PC-9 (cell line): ENCODE results near the gene TMEM91. TPM values are rescaled to one million over a fixed set of nuclear protein-coding genes. Genes with fewer than 3 reads are reported as not detected.
"Not testable (repeated sequence)": the region's sequence is repeated elsewhere in the genome, so short reads cannot be mapped to it uniquely, and the experiment has no call there.

Experiments used
- BruUV-seq: library from RNA; stranded (reverse); fragments of 400-500 nt; replicated peaks from 2 replicates; lab custom pipeline; 2021; lab: Mats Ljungman, UMichigan
- CTCF ChIA-PET: fragments of 300-600 bp; sonication (Branson Sonifier 250); formaldehyde crosslinking; loops from one replicate; lab custom pipeline; 2022; ENCODE audit warnings: antibody characterized with exemption; lab: Charles Lee
- POLR2A ChIA-PET: fragments of 300-600 bp; sonication (Branson Sonifier 250); formaldehyde crosslinking; loops from one replicate; lab custom pipeline; 2022; ENCODE audit warnings: antibody characterized with exemption; ENCODE audit not compliant: unreplicated experiment; lab: Charles Lee
- DNase-seq, 2 experiments: peaks; one replicate each; pipeline versions ENCODE4 v3.0.0 to v3.0.0-alpha.2; 2015 to 2022; ENCODE audit warnings: mixed read lengths in 1 of 2
- H2AFZ ChIP-seq: fragments of 200-600 bp; sonication (generic); 2 replicates; pipeline ENCODE4 v1.8.1; 2017; ENCODE audit warnings: antibody characterized with exemption
- H3F3A ChIP-seq: fragments of 200-600 bp; sonication (generic); 2 replicates; pipeline ENCODE4 v1.8.1; 2017; ENCODE audit warnings: antibody characterized with exemption, mild to moderate bottlenecking, low read depth; ENCODE audit not compliant: insufficient read depth
- H3K27ac ChIP-seq: fragments of 200-600 bp; sonication (generic); 2 replicates; pipeline ENCODE4 v1.6.1; 2016; ENCODE audit warnings: mixed run types
- H3K27me3 ChIP-seq: fragments of 200-600 bp; sonication (generic); 2 replicates; pipeline ENCODE4 v1.6.1; 2016; ENCODE audit warnings: low read depth, mixed run types; ENCODE audit not compliant: insufficient read depth
- H3K36me3 ChIP-seq: fragments of 200-600 bp; sonication (generic); 2 replicates; pipeline ENCODE4 v1.6.1; 2016; ENCODE audit warnings: low read depth, mixed run types
- H3K4me1 ChIP-seq: fragments of 200-600 bp; sonication (generic); replicated peaks from 2 replicates; pipeline ENCODE4 v1.6.1; 2016; ENCODE audit warnings: mixed run types; ENCODE audit not compliant: insufficient read depth
- H3K4me2 ChIP-seq: fragments of 200-600 bp; sonication (generic); 2 replicates; pipeline ENCODE4 v1.6.1; 2017; ENCODE audit warnings: mixed run types
- H3K4me3 ChIP-seq: fragments of 200-600 bp; sonication (generic); 2 replicates; pipeline ENCODE4 v1.6.1; 2016; ENCODE audit warnings: mixed run types
- H3K79me2 ChIP-seq: fragments of 200-600 bp; sonication (generic); 2 replicates; pipeline ENCODE4 v1.6.1; 2017; ENCODE audit warnings: low read depth, mixed run types
- H3K9me2 ChIP-seq: fragments of 200-600 bp; sonication (generic); 2 replicates; pipeline ENCODE4 v1.8.1; 2017; ENCODE audit warnings: mild to moderate bottlenecking; ENCODE audit not compliant: insufficient read depth
- H3K9me3 ChIP-seq: fragments of 200-600 bp; sonication (generic); 2 replicates; pipeline ENCODE4 v1.8.1; 2016; ENCODE audit warnings: low read depth; ENCODE audit not compliant: insufficient read depth
- H4K20me1 ChIP-seq: fragments of 200-600 bp; sonication (generic); 2 replicates; pipeline ENCODE4 v1.8.1; 2017; ENCODE audit not compliant: insufficient read depth
- EZH2 ChIP-seq: fragments of 200-600 bp; sonication (generic); IDR thresholded peaks from 2 replicates; pipeline ENCODE4 v1.8.0; 2017; ENCODE audit warnings: antibody characterized with exemption, low read depth
- intact Hi-C: fragments of 100-400 bp; cut with micrococcal nuclease; formaldehyde crosslinking; loops from one replicate; pipeline ENCODE4 v1.10.0; 2022; ENCODE audit not compliant: unreplicated experiment
- total RNA-seq: library from RNA; stranded (reverse); gene quantifications from 2 replicates; pipeline ENCODE4 v1.2.3, GENCODE V29; 2021
- TF ChIP-seq, protein P1 (sequence below): fragments of 200-600 bp; sonication (generic); conservative IDR thresholded peaks from 2 replicates; pipeline ENCODE4 v1.6.1; 2017; ENCODE audit warnings: mixed run types, antibody characterized with exemption, mild to moderate bottlenecking, moderate library complexity

TMEM91 gene
- total RNA-seq, 1 experiment from 2014 or later: 21.9 TPM

DNA sequence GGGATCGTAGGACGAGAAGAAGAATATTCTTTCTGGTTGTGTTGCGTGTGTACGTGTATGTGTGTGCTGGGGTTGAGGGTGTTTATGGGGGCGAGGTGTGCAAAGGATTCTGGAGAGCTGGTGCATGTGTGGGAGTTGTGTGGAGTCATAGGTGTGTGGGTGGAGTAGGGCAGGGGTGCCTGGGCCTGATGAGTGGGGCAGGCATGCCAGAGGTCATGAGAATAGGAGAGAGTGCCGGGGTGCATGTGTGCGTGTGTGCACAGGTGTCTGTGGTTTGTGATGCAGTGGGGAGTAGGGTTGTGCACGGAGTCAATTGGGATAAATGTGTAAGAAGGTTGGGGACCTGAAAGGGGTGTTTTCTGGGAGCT, 649 bp downstream of the TMEM91 start:
- no peaks in the 10 kb centered on the region for H3K27me3 ChIP-seq
- no peaks in the 10 kb centered on the region for H4K20me1 ChIP-seq
- no peaks in the 10 kb centered on the region for H3K36me3 ChIP-seq
- DNase-seq: no peak
- H3K4me1 ChIP-seq: no peaks in the 10 kb centered on the region
- H3K27ac ChIP-seq: no peak overlapping the region
- H3K4me3 ChIP-seq: no peak overlapping the region
- ChIA-PET CTCF (no interaction called here), POLR2A (interaction anchor here (0.6 to 0.7 kb wide), 2 partner anchors 9 to 192 kb away, joined by 3 to 15 read pairs; no protein-coding TSS in a partner anchor)
- H3K4me2 ChIP-seq: no peak overlapping the region
- no peaks in the 10 kb centered on the region for H3K9me2 ChIP-seq
- no peak overlapping the region for H2AFZ ChIP-seq
- TF ChIP-seq EZH2: no peak
- TF ChIP-seq, protein P1, sequence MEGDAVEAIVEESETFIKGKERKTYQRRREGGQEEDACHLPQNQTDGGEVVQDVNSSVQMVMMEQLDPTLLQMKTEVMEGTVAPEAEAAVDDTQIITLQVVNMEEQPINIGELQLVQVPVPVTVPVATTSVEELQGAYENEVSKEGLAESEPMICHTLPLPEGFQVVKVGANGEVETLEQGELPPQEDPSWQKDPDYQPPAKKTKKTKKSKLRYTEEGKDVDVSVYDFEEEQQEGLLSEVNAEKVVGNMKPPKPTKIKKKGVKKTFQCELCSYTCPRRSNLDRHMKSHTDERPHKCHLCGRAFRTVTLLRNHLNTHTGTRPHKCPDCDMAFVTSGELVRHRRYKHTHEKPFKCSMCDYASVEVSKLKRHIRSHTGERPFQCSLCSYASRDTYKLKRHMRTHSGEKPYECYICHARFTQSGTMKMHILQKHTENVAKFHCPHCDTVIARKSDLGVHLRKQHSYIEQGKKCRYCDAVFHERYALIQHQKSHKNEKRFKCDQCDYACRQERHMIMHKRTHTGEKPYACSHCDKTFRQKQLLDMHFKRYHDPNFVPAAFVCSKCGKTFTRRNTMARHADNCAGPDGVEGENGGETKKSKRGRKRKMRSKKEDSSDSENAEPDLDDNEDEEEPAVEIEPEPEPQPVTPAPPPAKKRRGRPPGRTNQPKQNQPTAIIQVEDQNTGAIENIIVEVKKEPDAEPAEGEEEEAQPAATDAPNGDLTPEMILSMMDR: no peak
- no TSS peak for BruUV-seq
- intact Hi-C loops: no loop called here
- H3K9me3 ChIP-seq: no peaks in the 10 kb centered on the region
- no peaks in the 10 kb centered on the region for H3K79me2 ChIP-seq
- no peaks in the 10 kb centered on the region for H3F3A ChIP-seq

DNA sequence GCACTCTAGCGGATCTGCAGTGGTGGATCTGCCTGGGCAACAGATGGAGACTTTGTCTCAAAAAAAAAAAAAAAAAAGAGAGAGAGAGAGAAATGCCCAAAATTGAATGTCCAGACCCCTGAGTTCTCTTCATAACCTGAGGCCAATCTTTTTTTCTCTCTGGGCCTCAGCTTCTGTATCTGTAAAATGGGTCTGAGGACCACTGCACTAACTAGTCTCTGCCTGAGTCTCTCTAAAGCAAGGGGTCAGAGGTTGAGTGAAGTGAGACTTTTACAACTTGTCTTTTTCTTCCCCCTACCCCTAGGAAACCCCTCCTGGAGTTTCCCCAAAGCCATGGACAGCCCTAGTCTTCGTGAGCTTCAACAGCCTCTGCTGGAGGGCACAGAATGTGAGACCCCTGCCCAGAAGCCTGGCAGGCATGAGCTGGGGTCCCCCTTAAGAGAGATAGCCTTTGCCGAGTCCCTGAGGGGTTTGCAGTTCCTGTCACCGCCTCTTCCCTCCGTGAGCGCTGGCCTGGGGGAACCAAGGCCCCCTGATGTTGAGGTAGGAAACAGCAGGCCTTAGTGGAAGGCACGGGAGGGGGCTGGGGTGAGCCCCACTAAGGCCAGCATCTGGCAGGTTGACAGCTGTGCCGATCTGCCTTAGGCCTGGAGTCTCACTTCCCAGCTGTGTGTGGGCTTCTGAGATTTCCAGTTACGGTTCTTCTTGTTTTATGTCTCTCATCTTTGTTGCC, 1.8 kb downstream of the TMEM91 start:
- Histone ChIP-seq H3K4me1 (no peaks in the 10 kb centered on the region), H3K27ac (no peak overlapping the region), H4K20me1 (no peaks in the 10 kb centered on the region), H3K27me3 (no peaks in the 10 kb centered on the region), H3K4me2 (no peak overlapping the region), H3K4me3 (no peak overlapping the region), H3K79me2 (no peaks in the 10 kb centered on the region), H3K9me2 (no peaks in the 10 kb centered on the region), H3K36me3 (no peaks in the 10 kb centered on the region), H2AFZ (no peak overlapping the region), H3F3A (no peaks in the 10 kb centered on the region), H3K9me3 (no peaks in the 10 kb centered on the region)
- CTCF ChIA-PET: no interaction called here
- POLR2A ChIA-PET: no interaction called here
- DNase-seq: no peak
- intact Hi-C loops: no loop called here
- BruUV-seq: no TSS peak
- TF ChIP-seq, protein P1: no peak
- no peak for TF ChIP-seq EZH2

DNA sequence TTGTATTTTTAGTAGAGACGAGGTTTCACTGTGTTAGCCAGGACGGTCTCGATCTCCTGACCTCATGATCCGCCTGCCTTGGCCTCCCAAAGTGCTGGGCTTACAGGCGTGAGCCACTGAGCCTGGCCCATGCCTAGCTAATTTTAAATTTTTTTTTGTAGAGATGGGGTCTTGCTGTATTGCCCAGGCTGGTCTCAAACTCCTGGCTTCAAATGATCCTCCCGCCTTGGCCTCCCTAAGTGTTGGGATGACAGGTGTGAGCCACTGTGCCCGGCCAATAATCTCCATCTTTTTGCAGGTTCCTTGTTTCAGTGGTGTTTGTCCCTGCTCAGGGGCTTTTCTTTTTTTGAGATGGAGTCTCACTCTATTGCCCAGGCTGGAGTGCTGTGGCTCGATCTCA, 5.2 kb downstream of the TMEM91 start:
- BruUV-seq, H3K27me3 ChIP-seq: not testable (repeated sequence)

More for the DNA sequence above, 5.2 kb downstream of the TMEM91 start:
- H3K27ac ChIP-seq, H3K4me3 ChIP-seq, H3F3A ChIP-seq, H3K9me2 ChIP-seq, DNase-seq, H3K4me2 ChIP-seq, H4K20me1 ChIP-seq, H3K79me2 ChIP-seq, H3K4me1 ChIP-seq, H2AFZ ChIP-seq, H3K9me3 ChIP-seq, intact Hi-C loops, H3K36me3 ChIP-seq, POLR2A ChIA-PET: not testable (repeated sequence)
- CTCF ChIA-PET: interaction anchor here (0.6 kb wide), 1 partner anchor 15 kb away, joined by 4 read pairs; no protein-coding TSS in a partner anchor
